Gastroesophageal sphincter (tissue), 4 donors: ENCODE measurements around the gene WDR37. TPM values are rescaled to one million over a fixed set of nuclear protein-coding genes. Genes with fewer than 3 reads are reported as not detected.

Experiments
- ATAC-seq: fragments of 150-250 bp; one replicate; pipeline ENCODE4 v1.9.1; 2016; ENCODE audit warnings: mild to moderate bottlenecking, moderate library complexity
- H3K27ac ChIP-seq, 4 donors: fragments of 200-600 bp; sonication (generic) in 3 of 4; 1 replicate in 3 of 4; 2 replicates in 1 of 4; pipeline ENCODE4 v1.5.1; 2016 to 2019
- H3K27me3 ChIP-seq: fragments of 200-600 bp; sonication (generic); one replicate; pipeline ENCODE4 v1.5.1; 2019
- H3K36me3 ChIP-seq, 2 donors: fragments of 200-600 bp; sonication (generic); one replicate each; pipeline ENCODE4 v1.5.1; 2019; ENCODE audit warnings: control low read depth in 1 of 2
- H3K4me1 ChIP-seq, 3 donors: fragments of 200-600 bp; sonication (generic); 1 replicate in 2 of 3; 2 replicates in 1 of 3; pipeline ENCODE4 v1.5.1; 2016 to 2019; ENCODE audit warnings: control low read depth in 2 of 3
- H3K4me3 ChIP-seq, 2 donors: fragments of 200-600 bp; sonication (generic); one replicate each; pipeline ENCODE4 v1.5.1; 2019; ENCODE audit warnings: mild to moderate bottlenecking in 1 of 2, moderate library complexity in 1 of 2
- H3K9me3 ChIP-seq, 3 donors: fragments of 200-600 bp; sonication (generic); one replicate each; pipeline ENCODE4 v1.5.1; 2017 to 2019; ENCODE audit warnings: control low read depth in 2 of 3
- CTCF ChIP-seq, 4 experiments: fragments of 200-600 bp in 2 of 4; fragments of 450-650 bp in 2 of 4; sonication (generic) in 1 of 4; IDR thresholded peaks; one replicate each; pipeline ENCODE4 v1.5.1; 2017 to 2019; ENCODE audit warnings: antibody characterized with exemption in 4 of 4, mild to moderate bottlenecking in 2 of 4, moderate library complexity in 2 of 4
- EP300 ChIP-seq: sonication (generic); formaldehyde crosslinking; IDR thresholded peaks from one replicate; pipeline ENCODE4 v1.6.1; 2017; ENCODE audit warnings: antibody characterized with exemption, mild to moderate bottlenecking
- POLR2A ChIP-seq, 2 donors: fragments of 450-650 bp; IDR thresholded peaks; one replicate each; pipeline ENCODE4 v1.6.1; 2017; ENCODE audit warnings: antibody characterized with exemption in 2 of 2, mild to moderate bottlenecking in 2 of 2, moderate library complexity in 1 of 2
- POLR2AphosphoS5 ChIP-seq: sonication (generic); formaldehyde crosslinking; IDR thresholded peaks from one replicate; pipeline ENCODE4 v1.6.1; 2017; ENCODE audit warnings: antibody characterized with exemption
- WGBS, 2 donors: methylation state at CpG; one replicate each; pipeline ENCODE4 v1.1.5; 2018; ENCODE audit warnings: low coverage in 1 of 2; 5-methylcytosine and 5-hydroxymethylcytosine counted together
- total RNA-seq, 4 donors: library from RNA; depleted of rRNA; stranded (reverse); fragments of >200 nt; gene quantifications; one replicate each; pipeline ENCODE4 v1.1.0, GENCODE V29; 2016

The WDR37 gene
- total RNA-seq, 4 donors from 2014 or later = 11.4 to 16.7 (median 13.9) TPM

- Histone ChIP-seq H3K27me3 (no peaks in the 10 kb centered on the region), H3K4me1 (no peaks in the 10 kb centered on the region), H3K36me3 (peaks cover 0 to 97% of the 10 kb centered on the region in 2 donors), H3K4me3 (no peak overlapping the region), H3K27ac (no peak overlapping the region), H3K9me3 (no peaks in the 10 kb centered on the region)
- no peak for ATAC-seq
- 90 to 100% methylated on average over 2 of the region's 7 CpGs for WGBS, 2 donors
- TF ChIP-seq CTCF (IDR thresholded peaks at IDR 0.05) (no peak), POLR2A (IDR thresholded peaks at IDR 0.05) (no peak), EP300 (no peak), POLR2AphosphoS5 (no peak)
Measured at GRCh38 chr10:1010703-1011102, 45.5 kb upstream of the WDR37 start.

- TF ChIP-seq EP300 = no peak
- no peak for TF ChIP-seq POLR2AphosphoS5
- no peak for TF ChIP-seq CTCF (IDR thresholded peaks at IDR 0.05)
- no peak for TF ChIP-seq POLR2A (IDR thresholded peaks at IDR 0.05)
- H3K27ac ChIP-seq = no peak overlapping the region
- no peaks in the 10 kb centered on the region for H3K4me1 ChIP-seq
- no peaks in the 10 kb centered on the region for H3K27me3 ChIP-seq
- 88 to 93% methylated on average over 10 to 14 of the region's 16 CpGs for WGBS, 2 donors
- no peak for ATAC-seq
- no peaks in the 10 kb centered on the region for H3K9me3 ChIP-seq
- peaks cover 0 to 97% of the 10 kb centered on the region in 2 donors for H3K36me3 ChIP-seq
- no peak overlapping the region for H3K4me3 ChIP-seq
Measured at GRCh38 chr10:1011696-1012095, 44.5 kb upstream of the WDR37 start.

GRCh38 chr10:1015688-1016087 lies 40.5 kb upstream of the WDR37 start:
- H3K36me3 ChIP-seq = peaks cover 0 to 98% of the 10 kb centered on the region in 2 donors
- no peak overlapping the region for H3K27ac ChIP-seq
- no peak for TF ChIP-seq POLR2A (IDR thresholded peaks at IDR 0.05)
- TF ChIP-seq CTCF (IDR thresholded peaks at IDR 0.05) = no peak
- TF ChIP-seq EP300 = no peak
- no peak for TF ChIP-seq POLR2AphosphoS5
- H3K27me3 ChIP-seq = no peaks in the 10 kb centered on the region
- no peak overlapping the region for H3K4me3 ChIP-seq
- 84 to 100% methylated on average over 1 to 4 of the region's 11 CpGs for WGBS, 2 donors
- ATAC-seq = no peak
- H3K4me1 ChIP-seq = no peaks in the 10 kb centered on the region
- no peaks in the 10 kb centered on the region for H3K9me3 ChIP-seq

- no peaks in the 10 kb centered on the region for H3K27me3 ChIP-seq
- H3K4me3 ChIP-seq = no peak overlapping the region
- ATAC-seq = no peak
- H3K27ac ChIP-seq = no peak overlapping the region
- H3K9me3 ChIP-seq = no peaks in the 10 kb centered on the region
- WGBS, 2 donors = 72 to 89% methylated on average over 5 to 10 of the region's 10 CpGs
- peaks cover 0 to 65% of the 10 kb centered on the region in 2 donors for H3K36me3 ChIP-seq
- H3K4me1 ChIP-seq = no peaks in the 10 kb centered on the region
- TF ChIP-seq CTCF (IDR thresholded peaks at IDR 0.05) (no peak), POLR2AphosphoS5 (no peak), EP300 (no peak), POLR2A (IDR thresholded peaks at IDR 0.05) (no peak)
Measured at GRCh38 chr10:1019362-1019761, 36.8 kb upstream of the WDR37 start.

- 87 to 92% methylated on average over 2 to 8 of the region's 10 CpGs for WGBS, 2 donors
- ATAC-seq = no peak
- H3K4me3 ChIP-seq = no peak overlapping the region
- TF ChIP-seq CTCF (IDR thresholded peaks at IDR 0.05) (no peak), POLR2AphosphoS5 (no peak), POLR2A (IDR thresholded peaks at IDR 0.05) (no peak), EP300 (no peak)
- peaks cover 0 to 56% of the 10 kb centered on the region in 2 donors for H3K36me3 ChIP-seq
- H3K27ac ChIP-seq = no peak overlapping the region
- H3K27me3 ChIP-seq = no peaks in the 10 kb centered on the region
- no peaks in the 10 kb centered on the region for H3K4me1 ChIP-seq
- no peaks in the 10 kb centered on the region for H3K9me3 ChIP-seq
Measured at GRCh38 chr10:1020460-1020859, 35.7 kb upstream of the WDR37 start.
